Activated CD8-positive, alpha-beta memory T cell treated with anti-CD3 and anti-CD28 coated beads for 36 hours (primary cell): ENCODE results near the gene TULP3. TPM values are rescaled to one million over a fixed set of nuclear protein-coding genes. Genes with fewer than 3 reads are reported as not detected.

ENCODE experiments used
- CTCF ChIA-PET: fragments of 350-600 bp; sonication (Branson Sonifier 250); formaldehyde crosslinking; loops from one replicate; lab custom pipeline; 2021; ENCODE audit warnings: antibody characterized with exemption; lab: Charles Lee
- POLR2A ChIA-PET: fragments of 350-600 bp; sonication (Branson Sonifier 250); formaldehyde crosslinking; loops from one replicate; lab custom pipeline; 2021; ENCODE audit warnings: antibody characterized with exemption; lab: Charles Lee
- total RNA-seq, 2 experiments: library from RNA; stranded (reverse); gene quantifications; one replicate each; pipeline ENCODE4 v1.2.3, GENCODE V29; 2021

Gene TULP3
- total RNA-seq, 2 experiments from 2014 or later: 7.9 to 8.6 TPM

DNA sequence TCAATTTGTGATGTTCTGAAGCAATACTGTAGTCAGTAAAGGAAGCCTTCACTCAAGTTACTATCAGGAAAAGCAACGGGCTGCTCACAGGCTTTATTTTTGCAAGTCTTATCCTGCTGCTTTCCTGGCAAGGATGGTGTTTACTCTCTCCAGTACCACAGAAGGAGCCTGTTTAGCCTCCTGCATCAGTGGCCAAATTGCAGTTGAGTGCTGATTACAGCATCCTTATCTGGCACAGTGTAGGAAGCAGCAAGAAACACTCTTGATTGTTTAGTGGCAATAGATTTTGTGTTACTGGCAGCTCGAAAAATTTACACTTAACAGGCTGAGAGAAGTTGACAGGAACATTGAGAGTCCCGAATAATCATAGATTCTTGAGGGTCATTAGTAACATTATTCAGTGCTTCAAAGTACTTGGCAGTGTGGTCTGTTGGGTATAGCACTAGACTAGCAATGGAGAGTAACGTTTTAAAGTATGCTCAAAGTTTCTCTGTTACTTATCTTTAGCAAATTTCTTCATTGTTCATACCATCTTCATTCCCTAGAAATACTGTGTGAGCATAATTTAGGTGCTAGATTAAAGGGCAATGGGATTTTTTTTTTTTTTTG lies 11.7 kb downstream of the TULP3 start:
- POLR2A ChIA-PET: no interaction called here
- CTCF ChIA-PET: no interaction called here

DNA sequence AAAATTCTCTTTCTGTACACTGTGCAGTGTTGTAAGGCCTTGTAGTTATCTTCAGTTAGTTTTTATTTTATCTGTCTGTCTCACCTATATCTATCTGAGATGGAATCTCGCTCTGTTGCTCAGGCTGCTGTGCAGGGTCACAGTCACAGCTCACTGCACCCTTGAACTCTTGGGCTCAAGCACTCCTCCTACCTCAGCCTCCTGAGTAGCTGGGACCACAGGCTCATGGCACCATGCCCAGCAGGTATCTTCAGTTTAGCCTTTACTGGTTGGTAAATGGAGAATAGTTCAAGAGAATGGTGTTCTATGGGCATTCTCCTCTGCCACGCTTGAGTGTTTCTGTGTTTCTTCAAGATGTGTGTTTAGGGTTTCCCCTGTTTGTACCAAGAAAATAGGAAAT lies 13.6 kb downstream of the TULP3 start:
- POLR2A ChIA-PET: no interaction called here
- CTCF ChIA-PET: interaction anchor here (0.6 kb wide), 1 partner anchor 30 kb away, joined by 4 read pairs; no protein-coding TSS in a partner anchor

GRCh38 chr12:2912216-2912575 lies 21.5 kb downstream of the TULP3 start:
- ChIA-PET CTCF (no interaction called here), POLR2A (no interaction called here)

DNA sequence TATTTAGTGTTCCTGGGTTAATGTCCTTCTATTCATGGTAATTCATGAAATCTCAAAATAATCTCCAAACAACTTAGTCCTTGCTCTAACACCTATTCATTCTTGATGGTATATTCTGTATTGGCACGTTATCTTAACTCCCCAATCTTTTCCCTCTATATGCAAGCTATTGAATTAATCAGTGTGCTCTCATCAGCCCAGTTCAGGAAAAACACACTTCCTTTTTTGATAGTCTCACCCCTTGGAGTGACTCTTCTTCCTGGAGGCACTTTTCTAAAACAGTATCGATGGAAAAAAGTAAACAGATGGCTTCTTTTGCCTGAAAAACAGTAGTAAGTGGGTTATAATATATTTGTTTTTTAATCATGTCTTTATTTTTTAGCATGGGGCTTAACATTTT lies 28.6 kb downstream of the TULP3 start:
- CTCF ChIA-PET: no interaction called here
- POLR2A ChIA-PET: no interaction called here

DNA sequence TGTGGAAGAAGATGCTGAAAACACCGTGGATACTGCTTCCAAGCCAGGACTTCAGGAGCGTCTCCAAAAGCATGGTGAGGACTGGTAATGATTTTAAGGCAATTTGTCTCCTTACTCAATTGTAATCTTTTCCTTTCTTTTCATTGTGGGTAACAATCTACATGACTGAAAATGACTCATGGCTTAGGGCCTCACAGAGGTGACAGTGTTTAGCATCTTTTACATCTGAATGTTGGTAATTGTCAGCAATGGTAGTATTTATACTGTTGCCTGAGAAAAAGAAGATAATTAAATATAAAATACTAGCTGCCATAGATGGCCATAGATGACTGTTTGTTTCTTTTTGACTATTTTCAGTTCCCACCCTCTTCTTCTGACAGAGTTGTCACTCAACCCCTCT lies 31.6 kb downstream of the TULP3 start:
- POLR2A ChIA-PET: interaction anchor here (0.6 to 0.7 kb wide), 2 partner anchors 44 to 70 kb away, joined by 4 to 6 read pairs; no protein-coding TSS in a partner anchor

GRCh38 chr12:2923057-2923456 lies 32.4 kb downstream of the TULP3 start:
- ChIA-PET POLR2A (no interaction called here), CTCF (no interaction called here)

More for the DNA sequence above, 31.6 kb downstream of the TULP3 start:
- CTCF ChIA-PET: no interaction called here

DNA sequence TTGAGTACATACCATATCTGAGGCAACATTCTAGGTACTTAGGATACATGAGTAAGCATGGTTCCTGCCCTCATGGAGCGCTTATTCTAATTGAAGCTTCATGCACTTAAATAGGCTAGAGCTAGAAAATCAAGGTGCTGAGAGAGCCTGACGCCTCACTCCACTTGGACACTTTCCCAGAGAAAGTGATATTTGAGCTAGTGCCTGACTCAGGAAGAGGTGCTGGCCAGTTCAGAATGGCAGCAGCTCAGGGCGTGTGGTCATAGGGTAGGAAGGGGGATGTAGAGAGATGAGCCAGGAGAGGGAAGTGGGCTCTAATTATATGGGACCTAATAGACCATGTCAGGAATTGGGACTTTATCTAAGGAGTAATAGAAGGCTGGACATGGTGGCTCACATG lies 33.3 kb downstream of the TULP3 start:
- ChIA-PET CTCF (no interaction called here), POLR2A (no interaction called here)

DNA sequence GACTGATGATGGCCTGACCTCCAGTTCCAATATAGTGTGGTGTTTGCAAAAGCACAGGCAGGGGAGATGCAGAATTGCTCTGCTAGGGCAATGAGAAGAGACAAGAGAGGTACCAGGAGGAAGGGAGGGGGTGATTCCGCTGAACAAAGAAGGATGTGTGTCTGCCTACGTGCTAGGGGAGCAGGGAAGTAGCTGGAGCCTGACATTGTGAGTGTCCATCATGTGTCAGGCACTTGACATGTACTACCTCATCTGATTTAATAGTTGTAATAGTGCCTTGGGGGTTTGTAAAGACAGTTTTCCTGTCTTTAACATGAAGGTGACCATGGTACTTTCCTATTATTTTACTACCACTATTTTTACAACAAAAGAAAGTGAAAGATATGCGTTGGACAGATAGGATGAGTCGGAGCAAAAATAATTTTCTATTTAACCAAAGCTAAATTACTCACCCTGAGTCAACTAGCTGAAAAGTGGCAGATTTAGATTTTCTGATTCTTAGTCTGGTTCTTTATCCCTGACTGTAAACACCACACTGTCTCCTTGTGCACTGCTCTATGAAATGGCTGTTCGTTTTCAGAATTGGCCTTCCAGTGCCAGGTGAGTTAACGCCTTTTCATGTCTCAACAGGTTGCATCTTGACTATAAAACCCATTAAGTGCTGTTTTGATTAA lies 34.8 kb downstream of the TULP3 start:
- POLR2A ChIA-PET: no interaction called here
- CTCF ChIA-PET: no interaction called here

GRCh38 chr12:2930865-2931264 lies 40.2 kb downstream of the TULP3 start:
- ChIA-PET CTCF (no interaction called here), POLR2A (no interaction called here)

- CTCF ChIA-PET: interaction anchor here (0.6 kb wide), 1 partner anchor 11 kb away, joined by 3 read pairs; no protein-coding TSS in a partner anchor
- POLR2A ChIA-PET: no interaction called here
Observed at GRCh38 chr12:2933586-2933985, 42.9 kb downstream of the TULP3 start.

GRCh38 chr12:2934371-2934770 lies 43.7 kb downstream of the TULP3 start:
- ChIA-PET POLR2A (no interaction called here), CTCF (no interaction called here)

DNA sequence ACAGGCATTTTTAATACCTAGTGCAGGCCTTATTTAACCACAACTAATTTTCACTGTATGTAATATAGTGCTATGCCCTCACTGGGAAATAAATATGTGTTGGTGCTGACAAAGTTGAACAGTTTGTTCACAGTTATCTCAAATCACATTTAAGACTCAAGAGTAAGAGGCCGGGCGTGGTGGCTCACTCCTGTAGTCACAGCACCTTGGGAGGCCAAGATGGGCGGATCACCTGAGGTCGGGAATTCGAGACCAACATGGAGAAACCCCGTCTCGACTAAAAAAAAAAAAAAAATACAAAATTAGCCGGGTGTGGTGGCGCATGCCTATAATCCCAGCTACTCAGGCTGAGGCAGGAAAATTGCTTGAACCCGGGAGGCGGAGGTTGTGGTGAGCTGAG lies 45.6 kb downstream of the TULP3 start:
- ChIA-PET POLR2A (no interaction called here), CTCF (interaction anchor here (0.7 kb wide), 1 partner anchor 912 kb away, joined by 3 read pairs; no protein-coding TSS in a partner anchor)

DNA sequence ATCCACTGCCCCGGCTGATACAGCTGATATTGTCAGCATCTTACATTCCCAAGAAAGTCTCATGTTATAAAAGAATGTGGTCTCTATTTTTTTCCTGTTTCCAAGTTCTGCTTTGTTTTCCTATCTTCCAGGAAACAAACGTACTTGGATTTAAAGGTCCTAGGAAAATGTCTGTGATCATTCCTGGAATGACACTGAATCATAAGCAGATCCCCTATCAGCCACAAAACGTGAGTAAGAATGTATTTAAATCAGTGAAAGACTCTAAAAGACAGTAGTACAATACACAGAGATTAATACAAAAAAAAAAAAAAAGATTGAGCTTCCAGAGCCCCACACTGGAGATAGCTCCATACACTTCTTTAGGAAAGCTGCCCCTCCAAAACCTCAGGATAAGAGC lies 46.8 kb downstream of the TULP3 start:
- CTCF ChIA-PET: no interaction called here
- POLR2A ChIA-PET: no interaction called here

GRCh38 chr12:2939191-2939590 lies 48.5 kb downstream of the TULP3 start:
- POLR2A ChIA-PET: no interaction called here

DNA sequence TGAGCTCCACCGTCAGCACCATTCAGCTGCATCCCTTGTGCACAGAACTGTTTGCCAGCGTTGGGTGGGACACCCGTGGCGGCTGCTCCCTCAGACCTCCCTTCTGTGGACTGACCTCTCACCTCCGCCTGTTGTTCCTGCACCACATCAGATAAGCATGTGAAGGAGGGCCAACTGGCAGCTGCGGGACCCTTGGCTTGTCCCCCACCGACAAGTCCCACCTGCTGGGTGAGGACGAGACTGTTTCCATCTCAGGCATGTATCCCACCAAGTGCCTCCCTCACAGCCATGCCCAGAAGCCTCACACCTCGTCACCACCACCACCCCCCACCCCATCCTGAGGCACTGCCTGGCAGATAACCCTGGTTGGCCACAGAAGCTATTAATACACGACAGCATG lies 49.9 kb downstream of the TULP3 start:
- CTCF ChIA-PET: interaction anchor here (0.7 kb wide), 1 partner anchor 807 kb away, joined by 3 read pairs; no protein-coding TSS in a partner anchor
- POLR2A ChIA-PET: no interaction called here

More at GRCh38 chr12:2939191-2939590, 48.5 kb downstream of the TULP3 start:
- CTCF ChIA-PET: interaction anchor here (0.6 to 1.2 kb wide), 2 partner anchors 52 to 85 kb away, joined by 3 to 5 read pairs; no protein-coding TSS in a partner anchor

- CTCF ChIA-PET: no interaction called here
- POLR2A ChIA-PET: no interaction called here
Observed at GRCh38 chr12:2941524-2941923, 50.8 kb downstream of the TULP3 start.

- CTCF ChIA-PET: interaction anchor here (0.7 to 2.6 kb wide), 9 partner anchors 11 to 95 kb away, joined by 3 to 7 read pairs (median 3); partner anchors contain the start of gene TULP3
- POLR2A ChIA-PET: no interaction called here
Observed at GRCh38 chr12:2944401-2945047, 53.8 kb downstream of the TULP3 start.

DNA sequence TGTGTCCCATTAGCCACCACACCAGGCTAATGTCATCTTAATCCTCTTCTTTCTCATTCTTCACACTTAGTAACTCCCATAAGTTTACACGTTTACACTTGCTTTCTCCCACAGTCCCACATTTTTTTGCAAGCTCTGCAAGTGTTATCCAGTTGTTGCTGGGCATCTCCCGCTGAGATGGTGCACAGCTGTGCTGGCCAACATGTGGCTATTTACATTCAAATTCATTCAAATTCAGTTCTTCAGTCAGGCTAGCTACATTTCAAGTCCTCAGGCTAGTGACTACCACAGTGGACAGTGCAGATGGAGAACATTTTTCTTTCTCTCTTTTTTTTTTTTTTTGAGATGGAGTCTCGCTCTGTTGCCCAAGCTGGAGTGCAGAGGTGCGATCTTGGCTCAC lies 58.7 kb downstream of the TULP3 start:
- ChIA-PET CTCF (interaction anchor here (0.6 to 1.3 kb wide), 2 partner anchors 64 to 72 kb away, joined by 3 to 4 read pairs; partner anchors contain the start of genes FOXM1 and RHNO1), POLR2A (no interaction called here)

DNA sequence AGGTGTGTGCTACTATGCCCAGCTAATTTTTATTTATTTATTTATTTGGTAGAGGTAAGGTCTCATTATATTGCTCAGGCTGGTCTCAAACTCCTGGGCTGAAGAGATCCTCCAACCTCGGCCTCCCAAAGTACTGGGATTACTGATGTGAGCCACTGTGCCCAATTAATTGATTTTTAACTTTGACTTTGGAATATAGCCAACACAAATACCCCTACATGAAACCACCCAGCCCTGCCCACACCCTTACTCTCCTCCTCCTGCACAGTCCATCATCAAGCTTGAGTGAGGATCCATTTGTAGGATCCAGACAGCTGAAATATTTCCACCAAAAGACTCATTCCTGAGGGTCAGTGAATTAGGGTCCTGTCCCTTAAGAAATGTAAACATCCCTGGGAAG lies 65.2 kb downstream of the TULP3 start:
- ChIA-PET POLR2A (no interaction called here), CTCF (interaction anchor here (0.7 kb wide), 1 partner anchor 11 kb away, joined by 3 read pairs; no protein-coding TSS in a partner anchor)

DNA sequence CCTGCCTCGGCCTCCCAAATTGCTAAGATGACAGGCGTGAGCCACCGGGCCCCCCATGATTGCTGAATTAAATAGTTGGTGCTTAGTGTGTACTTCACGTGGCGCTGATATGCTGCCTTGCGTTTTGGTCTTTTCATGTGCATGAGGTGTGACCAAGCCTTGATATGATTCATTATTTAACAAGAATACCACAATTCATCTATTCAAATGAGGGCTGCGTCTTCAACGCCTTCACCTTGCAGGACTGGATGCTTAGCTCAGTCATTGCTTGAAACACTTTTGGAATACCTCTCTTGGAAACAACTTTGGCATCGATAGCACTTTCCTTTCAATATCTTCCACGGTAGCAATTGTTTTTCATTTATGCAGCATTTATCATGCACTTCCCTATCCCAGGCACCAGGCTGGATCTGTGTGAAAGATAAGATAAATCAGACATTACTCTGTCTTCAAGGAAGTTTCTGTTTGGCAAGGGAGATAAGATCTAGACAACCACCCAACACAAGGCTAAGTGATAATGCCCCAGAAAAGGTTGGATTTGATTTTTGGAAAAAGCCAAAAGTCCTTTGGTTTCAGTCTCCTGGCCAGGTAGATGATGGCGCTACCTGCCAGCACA lies 67.2 kb downstream of the TULP3 start:
- ChIA-PET POLR2A (no interaction called here), CTCF (no interaction called here)
